H9 (cell line): ENCODE data around the gene TMC8. TPM values are rescaled to one million over a fixed set of nuclear protein-coding genes. Genes with fewer than 3 reads are reported as not detected.

ENCODE experiments used
- DNase-seq: peaks from one replicate; pipeline ENCODE4 v3.0.0-alpha.2; 2017
- H2AFZ ChIP-seq: one replicate; pipeline ENCODE4 v1.6.1; 2013; ENCODE audit warnings: mild to moderate bottlenecking, low read length, control low read depth, moderate library complexity
- H2AK5ac ChIP-seq: 2 replicates; pipeline ENCODE4 v1.6.1; 2013; ENCODE audit warnings: low read length, control low read depth, mixed read lengths; ENCODE audit not compliant: insufficient read length
- H2BK120ac ChIP-seq: one replicate; pipeline ENCODE4 v1.6.1; 2013; ENCODE audit warnings: low read depth, mild to moderate bottlenecking, low read length, control low read depth, inconsistent platforms; ENCODE audit not compliant: poor library complexity, severe bottlenecking
- H2BK12ac ChIP-seq: 2 replicates; pipeline ENCODE4 v1.6.1; 2013; ENCODE audit warnings: low read length, control low read depth, mixed read lengths, low read depth; ENCODE audit not compliant: insufficient read length
- H2BK15ac ChIP-seq: 2 replicates; pipeline ENCODE4 v1.6.1; 2013; ENCODE audit warnings: low read depth, low read length, control low read depth
- H2BK20ac ChIP-seq: one replicate; pipeline ENCODE4 v1.6.1; 2013; ENCODE audit warnings: low read depth, mild to moderate bottlenecking, low read length, control low read depth, inconsistent platforms; ENCODE audit not compliant: poor library complexity, severe bottlenecking
- H2BK5ac ChIP-seq: 2 replicates; pipeline ENCODE4 v1.6.1; 2013; ENCODE audit warnings: low read length, control low read depth, mixed read lengths; ENCODE audit not compliant: insufficient read length
- H3K14ac ChIP-seq: 2 replicates; pipeline ENCODE4 v1.6.1; 2013; ENCODE audit warnings: low read length, control low read depth; ENCODE audit not compliant: insufficient read depth
- H3K18ac ChIP-seq: 2 replicates; pipeline ENCODE4 v1.6.1; 2013; ENCODE audit warnings: low read depth, mild to moderate bottlenecking, mixed read lengths, low read length, control low read depth; ENCODE audit not compliant: insufficient read length
- H3K23ac ChIP-seq: 2 replicates; pipeline ENCODE4 v1.6.1; 2013; ENCODE audit warnings: low read length, control low read depth, mixed read lengths, low read depth; ENCODE audit not compliant: insufficient read length
- H3K23me2 ChIP-seq: 2 replicates; pipeline ENCODE4 v1.6.1; 2013; ENCODE audit warnings: low read depth, mild to moderate bottlenecking, mixed read lengths, low read length, control low read depth; ENCODE audit not compliant: insufficient read length, poor library complexity, severe bottlenecking
- H3K27ac ChIP-seq: 2 replicates; pipeline ENCODE4 v1.5.1; 2013; ENCODE audit warnings: low read length, control low read depth, mixed read lengths, low read depth; ENCODE audit not compliant: insufficient read length
- H3K27me3 ChIP-seq: 2 replicates; pipeline ENCODE4 v1.6.1; 2013; ENCODE audit warnings: low read length, control low read depth, inconsistent platforms; ENCODE audit not compliant: insufficient read depth
- H3K4ac ChIP-seq: 2 replicates; pipeline ENCODE4 v1.6.1; 2013; ENCODE audit warnings: low read depth, mild to moderate bottlenecking, control low read depth, inconsistent platforms, low read length, moderate library complexity
- H3K4me1 ChIP-seq: 2 replicates; pipeline ENCODE4 v1.6.1; 2013; ENCODE audit warnings: low read length, control low read depth, inconsistent platforms; ENCODE audit not compliant: insufficient read depth
- H3K4me2 ChIP-seq: 2 replicates; pipeline ENCODE4 v1.6.1; 2013; ENCODE audit warnings: low read length, control low read depth, mixed read lengths; ENCODE audit not compliant: insufficient read length, insufficient read depth
- H3K56ac ChIP-seq: 2 replicates; pipeline ENCODE4 v1.6.1; 2013; ENCODE audit warnings: low read depth, mild to moderate bottlenecking, mixed read lengths, low read length, control low read depth; ENCODE audit not compliant: insufficient read length
- H3K79me1 ChIP-seq: 2 replicates; pipeline ENCODE4 v1.6.1; 2013; ENCODE audit warnings: low read depth, mild to moderate bottlenecking, moderate library complexity, low read length, control low read depth, inconsistent platforms; ENCODE audit not compliant: insufficient read depth, poor library complexity, severe bottlenecking
- H3K79me2 ChIP-seq: 2 replicates; pipeline ENCODE4 v1.6.1; 2013; ENCODE audit warnings: low read length, control low read depth, inconsistent platforms; ENCODE audit not compliant: insufficient read depth
- H3K9ac ChIP-seq: 2 replicates; pipeline ENCODE4 v1.6.1; 2013; ENCODE audit warnings: low read length, control low read depth, mixed read lengths; ENCODE audit not compliant: insufficient read length; ENCODE audit errors: extremely low read depth
- H3K9me3 ChIP-seq: one replicate; pipeline ENCODE4 v1.6.1; 2013; ENCODE audit warnings: low read depth, low read length, inconsistent platforms; ENCODE audit not compliant: control insufficient read depth
- H3T11ph ChIP-seq: one replicate; pipeline ENCODE4 v1.6.1; 2013; ENCODE audit warnings: mild to moderate bottlenecking, low read length, control low read depth, inconsistent platforms
- H4K20me1 ChIP-seq: one replicate; pipeline ENCODE4 v1.6.1; 2013; ENCODE audit not compliant: control insufficient read depth, insufficient read length, insufficient read depth
- H4K5ac ChIP-seq: 2 replicates; pipeline ENCODE4 v1.6.1; 2013; ENCODE audit warnings: low read depth, mild to moderate bottlenecking, mixed read lengths, low read length, control low read depth; ENCODE audit not compliant: insufficient read length
- H4K8ac ChIP-seq: replicated peaks from 2 replicates; pipeline ENCODE4 v1.6.1; 2013; ENCODE audit warnings: low read length, control low read depth, mixed read lengths, low read depth; ENCODE audit not compliant: insufficient read length
- H4K91ac ChIP-seq: 2 replicates; pipeline ENCODE4 v1.6.1; 2013; ENCODE audit warnings: low read depth, mild to moderate bottlenecking, moderate library complexity, mixed read lengths, low read length, control low read depth; ENCODE audit not compliant: insufficient read length
- H3K27ac Mint-ChIP-seq, 3 experiments: 2 replicates in 2 of 3; 3 replicates in 1 of 3; pipeline ENCODE4 v1.8.0; 2020 to 2021; ENCODE audit warnings: mixed read lengths in 3 of 3, mild to moderate bottlenecking in 1 of 3, moderate library complexity in 1 of 3
- H3K27me3 Mint-ChIP-seq: 2 replicates; pipeline ENCODE4 v1.8.0; 2021; ENCODE audit warnings: low read depth, mild to moderate bottlenecking, moderate library complexity, mixed read lengths
- H3K36me3 Mint-ChIP-seq, 3 experiments: 2 replicates in 2 of 3; 3 replicates in 1 of 3; pipeline ENCODE4 v1.8.0; 2020 to 2021; ENCODE audit warnings: low read depth in 3 of 3, mixed read lengths in 3 of 3; ENCODE audit not compliant: insufficient read depth in 1 of 3
- H3K4me1 Mint-ChIP-seq, 2 experiments: 2 replicates each; pipeline ENCODE4 v1.8.0; 2020; ENCODE audit warnings: mixed read lengths in 2 of 2
- H3K4me3 Mint-ChIP-seq, 2 experiments: 2 replicates in 1 of 2; 3 replicates in 1 of 2; pipeline ENCODE4 v1.8.0; 2020 to 2021; ENCODE audit warnings: mild to moderate bottlenecking in 2 of 2, mixed read lengths in 2 of 2, moderate library complexity in 1 of 2
- H3K9me3 Mint-ChIP-seq, 2 experiments: 2 replicates in 1 of 2; 3 replicates in 1 of 2; pipeline ENCODE4 v1.8.0; 2020; ENCODE audit warnings: mild to moderate bottlenecking in 2 of 2, mixed read lengths in 2 of 2, moderate library complexity in 1 of 2
- CTCF ChIP-seq: fragments of 200-600 bp; sonication (generic); conservative IDR thresholded peaks from 3 replicates; pipeline ENCODE4 v1.8.0; 2021; ENCODE audit warnings: antibody characterized with exemption, mild to moderate bottlenecking
- WGBS: extraction: QIAGEN DNeasy Blood & Tissue Kit; methylation state at CpG from one replicate; pipeline ENCODE4 v1.1.7; 2013; ENCODE audit warnings: missing lambda C conversion rate, low lambda C conversion rate, mixed read lengths; ENCODE audit not compliant: insufficient read length; ENCODE audit errors: extremely low coverage; 5-methylcytosine and 5-hydroxymethylcytosine counted together
- total RNA-seq: library from RNA; stranded (reverse); gene quantifications from 2 replicates; pipeline ENCODE4 v1.2.1, GENCODE V29; 2021

Gene TMC8
- total RNA-seq, 1 experiment from 2014 or later = 1.0 TPM

GRCh38 chr17:78121801-78122215 lies 8.8 kb upstream of the TMC8 start:
- no peak overlapping the region for H3K23ac ChIP-seq
- H4K20me1 ChIP-seq = no peaks in the 10 kb centered on the region
- H3K4me1 ChIP-seq = peaks cover 1% of the 10 kb centered on the region; the same call in 1 of the 2 replicates
- H3K79me1 ChIP-seq = no peaks in the 10 kb centered on the region
- DNase-seq = no peak
- H3K4ac ChIP-seq = no peak overlapping the region
- no CpG with 5 or more reads among the region's 11 CpGs for WGBS
- Mint-ChIP-seq H3K4me3 (no peak overlapping the region), H3K36me3 (peaks cover 7 to 31% (median 22%) of the 10 kb centered on the region in 3 experiments), H3K27me3 (no peaks in the 10 kb centered on the region), H3K9me3 (no peaks in the 10 kb centered on the region), H3K4me1 (peaks cover 0 to 6% of the 10 kb centered on the region in 2 experiments; a peak in 2 of 4 replicates), H3K27ac (no peak overlapping the region)
- H3T11ph ChIP-seq = no peak overlapping the region
- H3K23me2 ChIP-seq = peaks cover under 1% of the 10 kb centered on the region
- no peak overlapping the region for H4K8ac ChIP-seq
- no peak overlapping the region for H2BK120ac ChIP-seq
- H3K18ac ChIP-seq = no peak overlapping the region
- no peaks in the 10 kb centered on the region for H3K27me3 ChIP-seq
- no peak overlapping the region for H2BK5ac ChIP-seq
- no peak overlapping the region for H4K5ac ChIP-seq
- no peaks in the 10 kb centered on the region; the same call in 1 of the 2 replicates for H3K79me2 ChIP-seq
- H3K14ac ChIP-seq = no peak overlapping the region
- H3K4me2 ChIP-seq = no peak overlapping the region
- H3K56ac ChIP-seq = no peak overlapping the region
- no peak overlapping the region for H2BK20ac ChIP-seq
- no peak overlapping the region for H2AFZ ChIP-seq
- H2AK5ac ChIP-seq = no peak overlapping the region
- no peak for TF ChIP-seq CTCF
- no peak overlapping the region for H3K9ac ChIP-seq
- no peak overlapping the region for H4K91ac ChIP-seq
- no peaks in the 10 kb centered on the region for H3K9me3 ChIP-seq
- H3K27ac ChIP-seq = no peak overlapping the region
- H2BK12ac ChIP-seq = no peak overlapping the region
- no peak overlapping the region for H2BK15ac ChIP-seq
